Measurements from ENCODE around the gene KDM4B.

KDM4B gene

DNA sequence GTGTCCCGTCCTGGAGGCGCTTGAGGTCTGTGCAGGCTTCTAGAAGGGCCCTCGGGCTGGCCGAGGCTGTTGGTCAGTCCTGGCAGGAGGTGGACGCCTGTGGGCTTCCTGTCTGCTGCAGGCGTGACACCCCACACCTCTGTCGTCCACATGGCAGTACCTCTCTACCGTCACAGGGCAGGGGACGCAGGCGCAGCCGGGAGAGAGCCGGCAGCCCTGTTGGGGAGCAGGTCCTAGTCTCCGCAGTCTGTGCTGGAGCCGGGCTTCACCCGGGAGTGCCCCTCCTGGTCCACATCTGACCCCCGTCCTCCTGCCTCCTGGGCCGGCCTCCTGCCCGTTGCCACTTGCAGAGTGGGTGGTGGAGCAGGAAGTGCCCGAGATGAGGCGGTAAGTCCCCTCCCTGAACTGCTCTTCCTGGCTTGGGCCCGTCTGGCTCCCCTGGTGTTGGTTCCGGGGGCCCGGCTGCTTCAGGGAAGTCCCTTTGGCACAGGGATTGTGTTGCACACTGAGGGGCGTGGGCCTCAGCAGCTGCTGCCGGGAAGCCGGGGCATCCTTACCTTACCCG lies 106.0 kb downstream of the KDM4B start:
- DNase-seq: no peak

DNA sequence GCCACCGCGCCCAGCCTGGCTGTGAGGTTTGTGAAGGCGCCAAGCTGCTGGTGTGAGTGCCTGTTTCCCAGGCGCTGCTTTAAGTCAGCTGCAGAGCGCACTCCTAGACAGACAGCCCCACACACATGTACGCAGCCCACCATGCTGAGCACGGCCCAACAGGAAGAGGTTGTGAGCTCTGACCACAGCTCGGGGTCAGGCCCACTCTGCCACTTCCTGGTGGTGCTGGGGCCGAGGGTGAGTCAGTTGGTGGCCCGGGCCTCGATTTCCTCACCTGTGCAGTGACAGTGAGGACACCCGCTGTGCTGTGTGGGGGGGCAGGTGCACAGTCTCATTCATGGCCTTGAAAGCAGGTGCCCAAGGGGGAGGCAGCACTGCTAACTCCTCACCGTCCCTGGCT lies 106.7 kb downstream of the KDM4B start:
- DNase-seq: no peak

DNA sequence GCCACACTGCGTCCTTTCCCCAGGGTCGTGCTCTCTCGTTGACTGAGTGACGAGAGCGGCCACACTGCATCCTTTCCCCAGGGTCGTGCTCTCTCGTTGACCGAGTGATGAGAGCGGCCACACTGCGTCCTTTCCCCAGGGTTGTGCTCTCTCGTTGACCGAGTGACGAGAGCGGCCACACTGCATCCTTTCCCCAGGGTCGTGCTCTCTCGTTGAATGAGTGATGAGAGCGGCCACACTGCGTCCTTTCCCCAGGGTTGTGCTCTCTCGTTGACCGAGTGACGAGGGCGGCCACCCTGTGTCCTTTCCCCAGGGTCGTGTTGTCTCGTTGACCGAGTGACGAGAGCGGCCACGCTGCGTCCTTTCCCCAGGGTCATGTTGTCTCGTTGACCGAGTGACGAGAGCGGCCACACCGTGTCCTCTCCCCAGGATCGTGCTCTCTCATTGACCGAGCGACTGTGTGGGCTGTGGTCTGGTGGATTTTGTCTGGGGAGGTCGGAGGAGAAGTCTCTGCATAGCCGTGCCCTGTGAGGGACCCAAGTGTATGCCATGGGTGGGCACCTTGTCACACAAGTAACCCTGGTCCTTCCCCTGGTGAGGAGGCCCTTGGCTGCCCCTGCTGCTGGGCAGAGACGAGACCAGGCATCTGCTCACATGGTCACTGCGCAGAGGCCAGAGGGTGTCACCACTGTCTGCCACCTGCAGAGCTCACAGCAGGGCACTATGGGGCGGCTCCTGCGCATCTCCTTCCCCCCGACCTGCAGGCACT lies 107.7 kb downstream of the KDM4B start:
- DNase-seq: no peak

GRCh38 chr19:5077209-5077515 lies 108.2 kb downstream of the KDM4B start:
- DNase-seq: no peak

DNA sequence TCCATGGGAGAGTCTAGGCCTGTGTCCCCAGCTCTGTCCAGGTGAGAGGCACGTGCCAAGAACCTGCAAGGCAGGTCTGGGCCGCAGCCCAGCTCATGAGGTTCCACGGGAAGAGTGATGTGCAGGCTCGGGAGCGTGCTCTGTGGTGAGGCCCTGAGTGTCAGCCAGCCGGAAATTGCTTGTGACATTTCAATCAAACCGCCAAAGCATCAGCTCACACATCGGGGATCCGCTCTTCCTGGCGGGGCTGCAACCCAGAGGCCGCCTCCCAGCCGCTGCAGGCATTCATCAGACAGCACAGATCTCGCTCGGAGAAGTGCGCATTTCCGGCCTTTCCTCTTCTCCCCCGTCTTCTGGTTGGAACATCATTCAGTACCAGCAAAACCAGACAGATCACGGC lies 109.3 kb downstream of the KDM4B start:
- no peak for DNase-seq

- no peak for DNase-seq
Measured at GRCh38 chr19:5078666-5079065, 109.8 kb downstream of the KDM4B start.

- DNase-seq: no peak
Measured at GRCh38 chr19:5079071-5079774, 110.3 kb downstream of the KDM4B start.

- no peak for DNase-seq
Measured at GRCh38 chr19:5080030-5080654, 111.2 kb downstream of the KDM4B start.

DNA sequence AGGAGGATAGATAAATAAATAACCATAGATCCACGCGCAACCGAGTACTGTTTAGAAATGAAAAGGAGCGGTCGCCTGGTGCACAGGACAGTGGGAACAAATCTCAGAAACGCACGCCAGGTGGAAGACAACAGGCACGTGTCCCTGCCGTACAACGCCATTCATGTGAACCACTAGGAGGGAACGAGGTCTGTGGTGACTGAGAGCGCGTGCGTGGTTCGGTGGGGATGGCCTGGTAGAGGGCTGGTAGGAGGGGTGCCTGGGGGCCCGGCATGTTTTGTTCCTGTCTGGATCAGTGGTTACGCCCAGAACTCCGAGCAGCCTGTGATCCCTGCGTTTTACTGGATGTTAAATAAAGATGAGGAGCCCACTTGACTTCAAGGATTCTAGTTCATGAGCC lies 111.9 kb downstream of the KDM4B start:
- no peak for DNase-seq

- DNase-seq: no peak
Measured at GRCh38 chr19:5081443-5082161, 112.7 kb downstream of the KDM4B start.

- no peak for DNase-seq
Measured at GRCh38 chr19:5083547-5083965, 114.6 kb downstream of the KDM4B start.

- DNase-seq: no peak
Measured at GRCh38 chr19:5085566-5085965, 116.7 kb downstream of the KDM4B start.

DNA sequence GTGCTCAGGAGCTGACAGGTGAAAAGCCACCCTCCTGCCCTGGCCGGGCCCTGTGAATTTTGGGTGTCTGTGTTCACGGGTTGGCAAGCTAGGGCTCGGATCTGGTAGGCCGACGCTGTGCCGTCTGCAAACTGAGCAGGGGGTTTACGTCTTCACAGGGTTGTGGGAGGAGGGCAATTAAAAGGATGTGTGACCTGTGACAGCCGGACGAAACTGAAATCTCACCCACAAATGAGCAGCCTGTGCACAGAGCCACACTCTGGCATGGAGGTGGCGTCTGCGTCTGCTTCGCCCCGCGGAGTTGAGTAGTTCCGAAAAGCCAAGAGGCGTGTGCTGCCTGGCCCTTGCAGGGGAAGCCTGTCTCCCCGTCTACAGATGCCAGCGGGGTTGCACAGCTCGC lies 117.3 kb downstream of the KDM4B start:
- no peak for DNase-seq

DNA sequence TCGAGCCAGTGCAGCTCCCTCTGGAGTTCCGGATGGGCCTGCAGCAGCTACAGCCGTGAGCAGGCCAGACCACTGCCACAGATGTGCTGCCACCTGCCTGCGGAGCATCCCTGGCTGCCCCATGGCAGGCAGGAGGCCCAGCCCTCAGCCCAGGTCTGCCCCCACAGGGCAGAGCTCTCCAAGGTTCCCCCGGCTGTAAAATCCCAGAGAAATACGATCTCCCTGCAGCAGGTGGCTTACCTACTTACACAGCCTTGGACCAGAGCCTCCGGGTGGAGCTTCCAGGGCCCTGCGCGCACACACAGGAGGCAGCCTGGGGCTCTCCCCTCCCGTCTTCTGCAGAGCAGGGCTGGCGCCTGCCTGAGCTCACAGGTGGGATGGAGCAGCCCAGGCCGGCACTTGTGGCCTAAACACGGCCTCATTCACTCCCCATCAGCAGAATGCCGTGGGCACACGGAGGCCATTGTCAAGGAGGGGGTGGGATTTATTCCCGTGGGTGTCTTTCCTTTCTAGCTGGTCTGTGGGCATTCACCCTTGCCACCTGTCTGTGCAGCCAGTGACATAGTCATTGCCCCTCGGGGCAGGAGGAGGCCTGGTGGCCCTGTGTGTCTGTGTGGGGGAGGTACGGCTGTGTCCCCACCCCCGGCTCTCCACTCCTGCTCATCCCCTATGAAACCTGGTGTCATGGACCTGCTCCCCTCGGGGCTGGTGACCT lies 118.0 kb downstream of the KDM4B start:
- no peak for DNase-seq

- DNase-seq: no peak
Measured at GRCh38 chr19:5089283-5089682, 120.4 kb downstream of the KDM4B start.

DNA sequence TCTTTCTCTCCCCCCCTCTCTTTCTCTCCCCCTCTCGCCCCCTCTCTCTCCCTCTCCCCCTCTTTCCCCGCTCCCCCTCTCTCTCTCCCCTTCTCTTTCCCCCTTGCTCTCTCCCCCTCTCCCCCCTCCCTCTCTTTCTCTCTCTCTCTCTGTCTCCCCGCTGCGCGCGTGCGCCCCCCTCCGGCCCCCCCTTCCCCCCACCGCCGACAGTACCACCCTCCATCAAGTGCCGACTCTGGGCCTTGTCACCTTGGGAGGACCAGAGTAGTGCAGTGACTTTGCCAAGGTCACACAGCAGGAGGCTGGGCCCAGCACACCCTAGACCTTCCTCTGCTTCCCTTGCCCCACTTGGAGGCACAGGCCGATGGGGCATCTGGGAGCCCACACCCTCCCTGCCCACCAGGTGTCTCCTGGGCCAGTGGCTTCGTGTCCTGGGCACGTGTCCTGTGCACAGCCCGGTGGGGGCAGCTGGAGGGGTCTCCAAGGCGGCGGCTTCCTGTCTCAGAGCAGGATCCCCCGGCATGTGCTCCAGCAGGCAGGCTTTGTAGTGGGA lies 121.6 kb downstream of the KDM4B start:
- DNase-seq: no peak

- DNase-seq: peak; percentile 95
Measured at GRCh38 chr19:5091018-5091683, 122.2 kb downstream of the KDM4B start.

DNA sequence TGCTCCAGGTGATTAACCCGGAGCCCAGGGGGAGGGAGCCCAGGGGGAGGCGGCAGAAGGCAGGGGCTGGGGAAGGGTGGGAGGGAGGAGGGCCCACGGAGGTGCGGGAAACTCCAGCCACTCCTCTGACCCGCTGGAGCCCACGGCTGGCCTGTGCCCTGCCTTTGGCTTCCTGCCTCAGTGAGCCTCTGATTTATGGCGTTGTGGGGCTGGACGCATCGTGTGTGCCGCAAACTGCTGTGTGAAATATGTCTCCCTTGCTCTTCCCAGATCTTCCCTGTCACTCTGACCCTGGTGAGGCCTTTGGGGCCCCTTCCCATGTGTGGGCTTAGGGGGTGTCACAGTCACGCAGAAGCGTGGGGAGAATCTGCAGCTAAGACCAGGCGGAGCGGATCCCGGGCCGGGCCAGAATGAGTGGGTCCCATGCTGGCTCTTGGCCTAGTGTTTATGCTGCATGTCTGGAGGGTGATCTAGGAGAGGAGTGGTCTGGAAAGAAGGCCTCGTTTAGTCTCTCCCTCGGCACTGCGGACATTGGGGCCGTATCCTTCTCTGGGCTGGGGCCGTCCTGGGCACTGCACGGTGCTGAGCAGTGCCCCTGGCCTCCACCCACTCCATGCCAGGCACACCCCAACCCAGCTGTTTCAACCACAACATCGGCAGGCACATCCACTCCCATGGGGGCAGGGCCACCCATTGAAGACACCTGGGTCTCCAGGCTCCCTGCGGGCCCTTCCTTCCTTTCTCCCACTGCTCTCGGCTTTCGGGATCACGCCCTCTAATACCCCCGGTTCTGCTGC lies 123.0 kb downstream of the KDM4B start:
- DNase-seq: peak; percentile 74

DNA sequence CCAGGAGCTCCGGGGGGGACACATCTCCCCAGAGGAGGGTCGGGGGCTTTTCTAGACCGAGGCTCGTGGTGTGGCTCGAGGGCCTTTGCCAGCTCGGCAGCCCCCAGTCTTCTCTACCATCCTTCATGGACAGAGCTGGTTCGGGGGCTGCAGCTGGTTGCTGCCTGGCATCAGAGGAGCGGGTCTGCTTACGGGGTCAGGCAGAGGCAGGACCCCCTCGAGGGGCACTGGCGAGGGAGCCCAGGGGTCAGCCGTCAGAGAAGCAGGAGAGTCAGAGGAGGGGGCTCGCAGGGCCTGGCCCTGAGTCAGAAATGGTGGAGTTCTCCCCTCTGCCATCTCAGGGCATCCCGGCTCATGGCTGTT lies 123.5 kb downstream of the KDM4B start:
- no peak for DNase-seq

GRCh38 chr19:5093297-5093928 lies 124.5 kb downstream of the KDM4B start:
- no peak for DNase-seq
